BE2C (cell line): ENCODE measurements around the gene HASPIN.
"Not testable (repeated sequence)": the region's sequence is repeated elsewhere in the genome, so short reads cannot be mapped to it uniquely, and the experiment has no call there.

Experiments
- DNase-seq: peaks from one replicate; pipeline ENCODE4 v3.0.0-alpha.2; 2020
- H3K27me3 ChIP-seq: fragments of 250-450 bp; sonication (Bioruptor Pico); 2 replicates; pipeline ENCODE4 v1.5.1; 2020; ENCODE audit warnings: mild to moderate bottlenecking
- H3K36me3 ChIP-seq: fragments of 250-450 bp; sonication (Bioruptor Pico); 2 replicates; pipeline ENCODE4 v1.5.1; 2020; ENCODE audit warnings: mild to moderate bottlenecking
- H3K4me1 ChIP-seq: fragments of 250-450 bp; sonication (Bioruptor Pico); 2 replicates; pipeline ENCODE4 v1.5.1; 2020
- H3K4me3 ChIP-seq: 2 replicates; pipeline ENCODE4 v1.5.1; 2011; ENCODE audit warnings: low read depth, low read length
- H3K9me3 ChIP-seq: fragments of 250-450 bp; sonication (Bioruptor Pico); 2 replicates; pipeline ENCODE4 v1.5.1; 2020
- TF ChIP-seq, protein P1 (sequence below): IDR thresholded peaks from 2 replicates; pipeline ENCODE4 v1.5.1; 2012; ENCODE audit warnings: mild to moderate bottlenecking, low read depth, low read length

HASPIN gene

DNA sequence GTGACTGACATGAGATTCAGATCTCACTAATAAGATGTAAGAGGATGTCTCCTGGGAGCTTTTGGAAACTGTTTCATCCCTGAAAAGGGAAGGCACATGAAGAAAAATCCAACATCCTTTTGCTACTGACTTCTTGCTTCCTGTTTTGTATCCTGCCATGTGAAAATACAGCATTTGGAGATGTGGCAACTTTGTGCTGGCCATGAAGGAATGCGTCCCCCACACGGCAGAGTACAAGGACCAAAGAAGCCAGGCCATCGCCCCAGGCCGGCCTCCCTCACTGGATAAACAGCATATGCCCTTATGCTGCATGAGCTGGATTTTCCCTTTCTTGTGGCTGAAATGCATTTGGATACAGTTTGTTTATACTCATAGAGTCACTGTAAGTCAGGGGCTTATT is 5.5 kb upstream of the HASPIN start:
- Histone ChIP-seq H3K27me3 (no peaks in the 10 kb centered on the region), H3K9me3 (no peaks in the 10 kb centered on the region), H3K36me3 (peaks cover 4% of the 10 kb centered on the region; the same call in 1 of the 2 replicates), H3K4me1 (no peaks in the 10 kb centered on the region), H3K4me3 (no peak overlapping the region)
- TF ChIP-seq, protein P1, sequence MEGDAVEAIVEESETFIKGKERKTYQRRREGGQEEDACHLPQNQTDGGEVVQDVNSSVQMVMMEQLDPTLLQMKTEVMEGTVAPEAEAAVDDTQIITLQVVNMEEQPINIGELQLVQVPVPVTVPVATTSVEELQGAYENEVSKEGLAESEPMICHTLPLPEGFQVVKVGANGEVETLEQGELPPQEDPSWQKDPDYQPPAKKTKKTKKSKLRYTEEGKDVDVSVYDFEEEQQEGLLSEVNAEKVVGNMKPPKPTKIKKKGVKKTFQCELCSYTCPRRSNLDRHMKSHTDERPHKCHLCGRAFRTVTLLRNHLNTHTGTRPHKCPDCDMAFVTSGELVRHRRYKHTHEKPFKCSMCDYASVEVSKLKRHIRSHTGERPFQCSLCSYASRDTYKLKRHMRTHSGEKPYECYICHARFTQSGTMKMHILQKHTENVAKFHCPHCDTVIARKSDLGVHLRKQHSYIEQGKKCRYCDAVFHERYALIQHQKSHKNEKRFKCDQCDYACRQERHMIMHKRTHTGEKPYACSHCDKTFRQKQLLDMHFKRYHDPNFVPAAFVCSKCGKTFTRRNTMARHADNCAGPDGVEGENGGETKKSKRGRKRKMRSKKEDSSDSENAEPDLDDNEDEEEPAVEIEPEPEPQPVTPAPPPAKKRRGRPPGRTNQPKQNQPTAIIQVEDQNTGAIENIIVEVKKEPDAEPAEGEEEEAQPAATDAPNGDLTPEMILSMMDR: no peak
- DNase-seq: no peak

- Histone ChIP-seq H3K27me3 (no peaks in the 10 kb centered on the region), H3K4me1 (no peaks in the 10 kb centered on the region), H3K36me3 (peaks cover 8% of the 10 kb centered on the region; the same call in 1 of the 2 replicates), H3K9me3 (no peaks in the 10 kb centered on the region), H3K4me3 (no peak overlapping the region)
- TF ChIP-seq, protein P1: no peak
- no peak for DNase-seq
Observed at GRCh38 chr17:3719265-3719664, 4.4 kb upstream of the HASPIN start.

DNA sequence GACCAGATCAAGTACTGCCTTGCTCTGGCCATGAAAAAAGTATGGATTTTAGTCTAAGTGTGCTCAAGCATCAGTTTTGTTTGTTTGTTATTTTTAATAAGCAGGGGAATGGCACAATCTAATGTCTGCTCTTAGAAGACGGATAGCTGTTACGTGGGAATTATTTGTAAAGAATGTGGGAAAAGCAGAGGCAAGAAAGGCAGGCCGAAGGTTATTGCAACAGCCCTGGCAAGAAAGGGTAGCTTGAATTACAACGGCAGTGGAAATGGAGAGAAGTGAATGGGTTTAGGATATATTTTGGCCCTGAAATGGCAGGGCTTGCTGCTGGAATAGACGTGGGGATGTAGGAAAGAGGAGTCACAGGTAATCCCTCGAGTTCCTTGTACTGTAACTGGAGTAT is 987 bp upstream of the HASPIN start:
- no peaks in the 10 kb centered on the region for H3K9me3 ChIP-seq
- peaks cover 4% of the 10 kb centered on the region; the same call in 1 of the 2 replicates for H3K36me3 ChIP-seq
- DNase-seq: no peak
- H3K4me3 ChIP-seq: peak overlapping the region; percentile 62
- no peaks in the 10 kb centered on the region for H3K27me3 ChIP-seq
- H3K4me1 ChIP-seq: no peaks in the 10 kb centered on the region
- TF ChIP-seq, protein P1: no peak

GRCh38 chr17:3723188-3723555 is 531 bp upstream of the HASPIN start:
- H3K36me3 ChIP-seq: peaks cover 4% of the 10 kb centered on the region; the same call in 1 of the 2 replicates
- no peak for DNase-seq
- no peaks in the 10 kb centered on the region for H3K4me1 ChIP-seq
- TF ChIP-seq, protein P1: no peak
- no peaks in the 10 kb centered on the region for H3K27me3 ChIP-seq
- H3K4me3 ChIP-seq: peak overlapping the region; percentile 62
- no peaks in the 10 kb centered on the region for H3K9me3 ChIP-seq

GRCh38 chr17:3724378-3725077 is 825 bp downstream of the HASPIN start:
- Histone ChIP-seq H3K27me3 (no peaks in the 10 kb centered on the region), H3K4me3 (peak overlapping the region; percentile 62), H3K36me3 (peaks cover 4% of the 10 kb centered on the region; the same call in 1 of the 2 replicates), H3K4me1 (no peaks in the 10 kb centered on the region), H3K9me3 (no peaks in the 10 kb centered on the region)
- TF ChIP-seq, protein P1: no peak
- DNase-seq: no peak

DNA sequence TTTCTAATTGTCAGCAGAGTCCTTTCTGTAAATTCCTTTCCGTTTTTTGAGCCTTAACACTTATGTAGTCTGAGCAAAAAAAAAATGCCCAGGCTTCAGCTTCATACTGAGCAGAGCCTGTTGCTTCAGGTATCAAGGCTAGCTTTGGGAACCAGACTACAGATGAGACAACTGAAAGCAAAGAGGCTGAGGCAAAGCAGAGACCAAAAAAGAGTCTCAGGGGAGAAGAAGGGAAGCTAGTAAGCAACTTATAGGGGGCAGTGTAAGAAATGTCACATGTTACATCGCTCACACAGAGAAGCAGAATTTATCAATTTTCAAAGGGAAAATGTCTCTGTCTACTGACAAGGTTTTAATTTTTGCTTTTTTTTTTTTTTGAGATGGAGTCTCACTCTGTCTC is 3.3 kb downstream of the HASPIN start:
- DNase-seq: no peak
- H3K4me1 ChIP-seq: no peaks in the 10 kb centered on the region
- TF ChIP-seq, protein P1: no peak
- H3K9me3 ChIP-seq: no peaks in the 10 kb centered on the region
- H3K36me3 ChIP-seq: peaks cover 4% of the 10 kb centered on the region; the same call in 1 of the 2 replicates
- no peaks in the 10 kb centered on the region for H3K27me3 ChIP-seq
- H3K4me3 ChIP-seq: no peak overlapping the region

DNA sequence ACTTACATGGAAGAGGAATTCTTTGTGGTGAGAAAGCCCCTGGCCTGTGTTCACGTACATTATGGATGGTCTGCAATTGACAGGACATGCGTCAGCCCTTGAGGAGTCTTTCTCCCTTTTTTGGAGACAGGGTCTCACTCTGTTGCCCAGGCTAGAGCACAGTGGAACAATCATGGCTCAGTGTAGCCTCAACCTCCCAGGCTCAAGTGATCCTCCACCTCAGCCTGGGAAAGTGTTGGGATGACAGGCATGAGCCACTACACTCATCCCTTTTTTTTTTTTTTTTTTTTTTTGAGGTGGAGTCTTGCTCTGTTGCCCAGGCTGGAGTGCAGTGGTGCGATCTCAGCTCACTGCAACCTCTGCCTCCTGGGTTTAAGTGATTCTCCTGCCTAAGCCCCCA is 4.4 kb downstream of the HASPIN start:
- H3K4me3 ChIP-seq, DNase-seq, H3K9me3 ChIP-seq, H3K27me3 ChIP-seq, H3K4me1 ChIP-seq, H3K36me3 ChIP-seq: not testable (repeated sequence)
